Activated naive CD4-positive, alpha-beta T cell treated with anti-CD3 and anti-CD28 coated beads, Interleukin-2, amount 50 U/mL, for 24 hours (primary cell): ENCODE data around the gene ZNF280C.

Source experiments
- H3K27ac Mint-ChIP-seq: one replicate; pipeline ENCODE4 v1.8.0; 2021; ENCODE audit warnings: mild to moderate bottlenecking, mixed read lengths
- H3K27me3 Mint-ChIP-seq: one replicate; pipeline ENCODE4 v1.8.0; 2021; ENCODE audit warnings: mixed read lengths
- H3K36me3 Mint-ChIP-seq: one replicate; pipeline ENCODE4 v1.8.0; 2021; ENCODE audit warnings: mixed read lengths
- H3K4me1 Mint-ChIP-seq: one replicate; pipeline ENCODE4 v1.8.0; 2021; ENCODE audit warnings: mixed read lengths
- H3K4me3 Mint-ChIP-seq: one replicate; pipeline ENCODE4 v1.8.0; 2021; ENCODE audit warnings: mild to moderate bottlenecking, mixed read lengths
- H3K9me3 Mint-ChIP-seq: one replicate; pipeline ENCODE4 v1.8.0; 2021; ENCODE audit warnings: mixed read lengths

Gene ZNF280C, protein sequence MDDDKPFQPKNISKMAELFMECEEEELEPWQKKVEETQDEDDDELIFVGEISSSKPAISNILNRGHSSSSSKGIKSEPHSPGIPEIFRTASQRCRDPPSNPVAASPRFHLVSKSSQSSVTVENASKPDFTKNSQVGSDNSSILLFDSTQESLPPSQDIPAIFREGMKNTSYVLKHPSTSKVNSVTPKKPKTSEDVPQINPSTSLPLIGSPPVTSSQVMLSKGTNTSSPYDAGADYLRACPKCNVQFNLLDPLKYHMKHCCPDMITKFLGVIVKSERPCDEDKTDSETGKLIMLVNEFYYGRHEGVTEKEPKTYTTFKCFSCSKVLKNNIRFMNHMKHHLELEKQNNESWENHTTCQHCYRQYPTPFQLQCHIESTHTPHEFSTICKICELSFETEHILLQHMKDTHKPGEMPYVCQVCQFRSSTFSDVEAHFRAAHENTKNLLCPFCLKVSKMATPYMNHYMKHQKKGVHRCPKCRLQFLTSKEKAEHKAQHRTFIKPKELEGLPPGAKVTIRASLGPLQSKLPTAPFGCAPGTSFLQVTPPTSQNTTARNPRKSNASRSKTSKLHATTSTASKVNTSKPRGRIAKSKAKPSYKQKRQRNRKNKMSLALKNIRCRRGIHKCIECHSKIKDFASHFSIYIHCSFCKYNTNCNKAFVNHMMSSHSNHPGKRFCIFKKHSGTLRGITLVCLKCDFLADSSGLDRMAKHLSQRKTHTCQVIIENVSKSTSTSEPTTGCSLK

DNA sequence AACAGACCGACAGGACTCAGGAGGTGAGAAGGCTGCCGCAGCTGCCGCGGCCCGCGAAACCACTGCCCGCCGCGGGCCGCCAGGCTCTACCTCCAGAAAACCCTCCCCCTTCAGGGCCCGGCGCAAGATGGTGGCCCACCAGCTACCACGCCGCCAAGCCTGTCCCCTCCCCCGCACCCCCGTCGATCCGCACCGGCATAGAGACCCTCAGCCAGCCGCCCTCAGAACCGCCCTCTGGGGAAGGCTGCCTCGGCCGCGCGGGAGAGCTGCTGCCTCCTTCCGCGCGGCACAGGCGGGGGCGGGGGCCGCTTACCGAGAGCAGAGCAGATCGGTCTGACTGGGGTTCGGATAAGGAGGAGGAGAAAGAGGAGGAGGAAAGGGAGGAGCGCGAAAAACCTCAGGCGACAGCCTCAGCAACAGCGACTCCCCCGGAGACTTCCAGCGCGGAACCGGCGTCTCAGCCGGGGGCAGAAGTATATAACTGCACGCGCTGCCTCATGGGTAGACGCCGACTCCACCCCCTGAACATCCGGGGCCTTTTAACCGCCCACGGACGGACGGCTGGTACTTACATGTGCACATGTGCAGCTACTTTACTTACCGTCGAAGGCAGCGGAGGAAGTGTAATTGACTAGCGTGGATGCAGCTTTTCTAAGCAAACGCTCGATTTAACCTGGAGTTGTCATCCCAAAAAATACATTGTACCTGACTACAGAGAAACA lies at the start of gene ZNF280C:
ZNF280C (minus strand) TSS at position 451 of the 722 bp plus-strand sequence. CDS start 8,450 bp downstream, outside the sequence.
- Mint-ChIP-seq H3K36me3 (no peaks in the 10 kb centered on the region), H3K4me3 (peak within 1 kb of the TSS; percentile 91), H3K27me3 (no peaks in the 10 kb centered on the region), H3K27ac (peak within 1 kb of the TSS; percentile 76), H3K9me3 (peaks cover 3% of the 10 kb centered on the region), H3K4me1 (peaks cover 11% of the 10 kb centered on the region)

DNA sequence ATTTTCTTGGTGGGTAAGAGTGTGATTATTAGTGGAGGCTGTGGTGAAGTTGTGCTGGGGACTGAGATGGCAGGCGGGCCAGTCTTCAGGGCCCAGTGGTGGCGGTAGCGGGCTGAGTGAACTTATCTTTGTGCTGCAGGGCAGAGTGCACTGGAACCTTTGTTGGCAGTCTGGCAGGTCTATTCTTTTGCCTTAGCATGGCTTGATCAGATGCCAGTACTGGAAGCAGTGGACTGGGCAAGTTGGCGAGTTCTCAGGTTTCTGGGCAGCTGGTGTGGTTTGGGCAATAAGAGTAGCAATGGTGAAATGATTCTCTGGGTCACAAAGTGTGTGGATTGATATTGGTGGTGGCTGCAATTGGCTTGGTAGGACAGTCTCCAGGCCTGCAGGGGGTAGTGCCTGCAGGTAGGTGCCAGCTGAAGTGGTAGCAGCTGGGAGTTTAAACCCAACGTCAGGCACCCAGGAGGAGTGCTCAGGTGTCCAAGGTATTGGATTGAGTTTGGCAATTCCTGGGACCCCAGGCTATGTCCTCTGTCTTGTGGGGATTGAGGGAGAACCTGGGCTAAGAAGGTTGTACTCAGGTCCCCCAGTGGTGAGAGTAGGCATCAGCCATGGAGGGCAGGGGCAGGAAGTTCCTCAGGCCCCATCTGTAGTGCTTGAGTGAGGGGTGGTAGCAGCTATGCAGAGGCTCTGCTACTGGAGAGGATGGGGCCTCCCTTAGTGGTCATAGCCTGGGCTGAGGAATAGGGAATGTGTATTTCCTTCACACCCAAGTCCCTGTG lies 36.1 kb upstream of the ZNF280C start:
- no peaks in the 10 kb centered on the region for H3K36me3 Mint-ChIP-seq
- H3K27ac Mint-ChIP-seq, result no peak overlapping the region
- H3K9me3 Mint-ChIP-seq, result no peaks in the 10 kb centered on the region
- no peak overlapping the region for H3K4me3 Mint-ChIP-seq
- no peaks in the 10 kb centered on the region for H3K4me1 Mint-ChIP-seq
- H3K27me3 Mint-ChIP-seq, result no peaks in the 10 kb centered on the region

DNA sequence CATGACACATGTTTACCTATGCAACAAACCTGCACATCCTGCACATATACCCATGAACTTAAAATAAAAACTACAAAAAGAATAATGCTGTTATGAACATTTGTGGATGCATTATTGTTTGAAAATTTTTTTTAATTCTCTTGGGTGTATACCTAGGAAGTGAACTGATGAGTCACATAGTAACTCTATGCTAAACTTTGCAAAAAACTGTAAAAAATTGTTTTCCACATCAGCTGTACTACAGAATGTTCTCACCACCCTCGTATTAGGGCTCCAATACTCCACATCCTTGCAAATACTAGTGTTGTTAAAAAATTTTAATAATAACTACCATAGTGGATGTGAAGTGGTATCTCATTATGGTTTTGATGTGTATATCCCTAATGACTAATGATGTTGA lies 33.3 kb upstream of the ZNF280C start:
- no peaks in the 10 kb centered on the region for H3K27me3 Mint-ChIP-seq
- H3K27ac Mint-ChIP-seq, result no peak overlapping the region
- no peak overlapping the region for H3K4me3 Mint-ChIP-seq
- H3K9me3 Mint-ChIP-seq, result no peaks in the 10 kb centered on the region
- no peaks in the 10 kb centered on the region for H3K36me3 Mint-ChIP-seq
- no peaks in the 10 kb centered on the region for H3K4me1 Mint-ChIP-seq

DNA sequence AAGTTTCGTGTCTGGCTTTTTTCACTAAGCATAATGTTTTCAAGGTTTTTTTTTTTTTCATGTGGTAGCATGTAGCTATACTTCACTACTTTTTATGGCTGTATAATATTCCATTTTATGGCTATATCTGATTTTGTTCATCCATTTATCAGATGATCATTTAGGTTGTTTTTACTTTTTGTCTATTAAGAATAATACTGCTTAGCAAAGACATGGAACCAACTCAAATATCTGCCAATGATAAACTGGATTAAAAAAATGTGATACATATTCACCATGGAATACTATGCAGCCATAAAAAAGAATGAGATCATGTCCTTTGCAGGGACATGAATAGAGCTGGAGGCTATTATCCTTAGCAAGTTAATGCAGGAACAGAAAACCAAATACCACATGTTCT lies 32.7 kb upstream of the ZNF280C start:
- no peaks in the 10 kb centered on the region for H3K9me3 Mint-ChIP-seq
- no peaks in the 10 kb centered on the region for H3K36me3 Mint-ChIP-seq
- no peaks in the 10 kb centered on the region for H3K27me3 Mint-ChIP-seq
- H3K4me3 Mint-ChIP-seq, result no peak overlapping the region
- H3K27ac Mint-ChIP-seq, result no peak overlapping the region
- H3K4me1 Mint-ChIP-seq, result no peaks in the 10 kb centered on the region

DNA sequence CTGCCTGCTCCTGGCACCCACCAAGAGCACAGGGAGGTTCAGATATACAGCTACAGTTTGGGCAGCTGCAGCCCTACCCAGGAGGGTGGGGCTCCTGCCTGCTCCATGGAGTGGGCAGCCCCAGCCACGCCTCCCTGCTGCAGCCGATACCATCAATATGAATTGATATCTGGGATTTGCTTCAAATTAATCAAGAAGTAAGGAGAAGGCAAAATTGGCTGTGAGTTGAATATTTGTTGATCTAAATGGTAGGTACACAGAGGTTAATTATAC lies 31.2 kb upstream of the ZNF280C start:
- H3K36me3 Mint-ChIP-seq, result no peaks in the 10 kb centered on the region
- no peaks in the 10 kb centered on the region for H3K9me3 Mint-ChIP-seq
- no peak overlapping the region for H3K27ac Mint-ChIP-seq
- H3K27me3 Mint-ChIP-seq, result no peaks in the 10 kb centered on the region
- H3K4me1 Mint-ChIP-seq, result no peaks in the 10 kb centered on the region
- no peak overlapping the region for H3K4me3 Mint-ChIP-seq

DNA sequence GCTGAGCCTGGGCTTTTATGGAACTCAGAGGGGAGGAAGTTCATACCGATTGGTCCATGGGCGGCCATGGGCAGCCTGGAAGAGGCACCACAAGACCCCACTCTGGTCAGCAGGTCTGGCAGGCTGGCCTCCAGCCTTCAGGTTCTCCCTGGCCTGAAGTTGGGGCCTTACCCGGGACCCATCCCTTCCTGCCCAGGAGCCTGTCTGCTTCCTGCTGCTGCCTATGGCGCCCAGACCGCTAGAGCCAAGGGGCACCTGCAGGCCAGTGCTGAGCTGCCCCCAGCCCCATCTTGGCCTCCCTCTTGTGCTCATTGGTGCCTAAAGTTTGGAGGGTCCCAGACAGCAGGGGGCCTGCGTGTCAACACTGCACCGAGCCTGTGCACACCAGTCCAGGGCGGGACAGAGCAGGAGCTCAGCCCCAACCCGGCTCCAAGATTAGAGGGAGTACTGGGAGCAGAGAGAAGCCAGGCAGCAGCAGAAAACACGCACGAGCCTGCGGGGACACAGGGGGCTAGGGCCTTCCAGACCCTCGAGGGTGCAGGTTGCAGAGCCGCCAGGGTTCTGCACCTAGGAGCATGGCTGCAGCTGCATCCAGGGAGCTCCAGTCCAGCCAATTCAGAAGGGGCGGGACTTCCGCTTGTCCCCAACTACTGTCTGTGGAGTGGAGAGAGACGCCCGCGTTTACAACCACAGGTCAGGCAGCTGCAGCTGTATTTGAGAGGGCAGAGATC lies 30.7 kb upstream of the ZNF280C start:
- H3K36me3 Mint-ChIP-seq, result no peaks in the 10 kb centered on the region
- H3K27me3 Mint-ChIP-seq, result no peaks in the 10 kb centered on the region
- H3K9me3 Mint-ChIP-seq, result no peaks in the 10 kb centered on the region
- H3K4me1 Mint-ChIP-seq, result no peaks in the 10 kb centered on the region
- no peak overlapping the region for H3K27ac Mint-ChIP-seq
- H3K4me3 Mint-ChIP-seq, result no peak overlapping the region

DNA sequence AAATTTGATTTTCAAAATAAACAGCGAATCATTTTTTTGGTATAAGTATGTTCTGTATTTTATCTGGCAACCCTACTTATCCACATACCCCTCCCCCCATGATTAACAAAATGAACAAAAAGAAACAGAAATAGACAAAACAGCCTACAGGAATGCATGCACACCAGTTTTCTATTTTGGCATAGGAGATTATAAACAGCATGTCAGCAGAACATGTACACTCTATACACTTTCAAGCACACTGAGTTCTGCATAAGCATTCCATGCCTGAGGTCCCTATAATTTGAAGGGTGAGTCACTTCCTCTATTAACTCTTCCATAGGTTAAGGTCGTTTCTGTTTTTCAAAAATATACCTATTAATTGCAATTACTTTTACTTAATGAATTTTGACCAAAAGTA lies 28.0 kb upstream of the ZNF280C start:
- Mint-ChIP-seq H3K27ac (no peak overlapping the region), H3K4me3 (no peak overlapping the region), H3K9me3 (no peaks in the 10 kb centered on the region), H3K27me3 (no peaks in the 10 kb centered on the region), H3K4me1 (no peaks in the 10 kb centered on the region), H3K36me3 (no peaks in the 10 kb centered on the region)

DNA sequence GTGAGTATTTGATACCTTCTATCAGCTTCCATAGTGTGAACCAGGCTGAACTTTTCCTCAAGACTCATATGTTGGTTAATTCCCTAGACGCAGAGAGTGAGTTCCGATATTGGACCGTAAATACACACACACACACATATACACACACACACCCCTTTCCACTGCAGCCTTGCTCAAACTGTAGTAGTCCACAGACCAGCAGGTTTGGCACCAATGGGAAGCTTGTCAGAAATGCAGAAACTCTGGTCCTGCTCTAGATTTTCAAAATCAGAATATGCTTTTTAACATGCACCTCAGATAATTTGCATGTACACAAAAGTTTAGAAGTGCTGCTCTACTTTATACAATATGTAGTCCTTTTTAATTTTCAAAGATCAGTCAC lies 27.6 kb upstream of the ZNF280C start:
- Mint-ChIP-seq H3K27ac (no peak overlapping the region), H3K4me1 (no peaks in the 10 kb centered on the region), H3K4me3 (no peak overlapping the region), H3K27me3 (no peaks in the 10 kb centered on the region), H3K36me3 (no peaks in the 10 kb centered on the region), H3K9me3 (no peaks in the 10 kb centered on the region)

DNA sequence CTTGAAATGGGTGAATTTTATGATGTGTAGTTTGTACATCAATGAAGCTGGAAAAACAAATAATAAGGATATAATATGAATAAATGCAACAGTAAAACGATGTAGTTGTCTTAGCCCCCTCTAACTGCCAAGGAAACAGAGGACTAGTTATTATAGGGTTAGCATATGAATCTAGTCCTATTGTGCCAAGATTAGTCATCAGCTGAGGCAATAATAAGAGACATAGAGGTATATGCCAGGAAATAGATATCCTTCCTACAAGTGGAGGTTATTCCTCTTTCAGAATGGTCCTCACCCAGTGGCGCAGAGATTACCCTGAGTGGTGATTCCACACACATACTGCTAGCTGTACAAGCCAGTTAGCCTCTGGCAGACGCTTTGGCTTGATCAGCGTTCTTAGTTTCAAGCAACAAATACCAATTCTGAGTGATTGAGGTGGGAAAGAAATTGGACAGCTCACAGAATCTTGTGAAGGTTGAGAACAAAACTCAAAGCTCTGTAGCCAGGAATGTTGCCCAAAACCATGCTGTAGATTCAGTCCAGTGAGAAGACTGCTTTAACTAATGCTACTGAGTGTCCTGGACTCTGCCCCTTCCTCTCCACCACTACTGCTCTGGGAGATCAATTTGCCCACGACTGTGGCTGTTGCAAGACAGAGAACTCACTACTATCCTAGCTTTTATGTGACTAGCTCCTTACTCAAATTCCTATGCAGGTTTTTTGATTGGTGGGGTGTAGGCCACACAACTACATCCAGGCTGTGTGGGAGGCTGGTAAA lies 27.0 kb upstream of the ZNF280C start:
- Mint-ChIP-seq H3K4me1 (no peaks in the 10 kb centered on the region), H3K27me3 (no peaks in the 10 kb centered on the region), H3K4me3 (no peak overlapping the region), H3K9me3 (no peaks in the 10 kb centered on the region), H3K36me3 (no peaks in the 10 kb centered on the region), H3K27ac (no peak overlapping the region)

DNA sequence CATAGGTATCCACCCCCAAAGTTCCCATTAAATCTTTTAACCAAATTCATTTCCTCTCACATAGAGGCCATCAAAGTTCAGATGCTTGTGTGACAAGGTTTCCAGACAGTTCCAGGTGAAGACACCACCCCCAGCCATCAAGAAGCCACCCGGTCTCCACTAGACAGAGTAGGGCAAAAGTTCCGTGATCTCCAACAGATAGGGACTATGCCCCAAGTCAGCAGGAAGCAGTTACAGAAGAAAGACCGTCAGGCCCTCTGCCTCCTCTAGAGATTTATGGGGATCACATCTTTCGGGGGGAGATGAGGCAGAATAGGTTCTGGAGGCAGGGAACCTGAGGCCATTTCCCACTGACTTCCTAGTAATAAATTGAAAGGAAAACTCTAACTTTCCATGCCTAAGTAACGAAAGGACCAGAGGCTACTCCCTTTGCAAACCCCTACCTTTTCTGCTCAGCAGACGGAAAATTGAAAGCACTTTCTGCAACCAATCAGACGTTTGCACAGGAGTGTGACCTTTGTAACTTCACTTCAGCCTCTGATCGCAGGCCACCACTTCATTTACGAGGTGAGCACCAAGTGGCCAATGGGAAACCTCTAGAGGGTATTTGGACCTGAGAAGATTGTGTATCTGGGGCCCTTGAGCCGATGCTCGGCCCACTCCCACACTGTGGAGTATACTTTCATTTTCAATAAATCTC lies 18.5 kb upstream of the ZNF280C start:
- no peaks in the 10 kb centered on the region for H3K4me1 Mint-ChIP-seq
- H3K27ac Mint-ChIP-seq, result no peak overlapping the region
- no peaks in the 10 kb centered on the region for H3K9me3 Mint-ChIP-seq
- no peaks in the 10 kb centered on the region for H3K36me3 Mint-ChIP-seq
- H3K27me3 Mint-ChIP-seq, result no peaks in the 10 kb centered on the region
- H3K4me3 Mint-ChIP-seq, result no peak overlapping the region

DNA sequence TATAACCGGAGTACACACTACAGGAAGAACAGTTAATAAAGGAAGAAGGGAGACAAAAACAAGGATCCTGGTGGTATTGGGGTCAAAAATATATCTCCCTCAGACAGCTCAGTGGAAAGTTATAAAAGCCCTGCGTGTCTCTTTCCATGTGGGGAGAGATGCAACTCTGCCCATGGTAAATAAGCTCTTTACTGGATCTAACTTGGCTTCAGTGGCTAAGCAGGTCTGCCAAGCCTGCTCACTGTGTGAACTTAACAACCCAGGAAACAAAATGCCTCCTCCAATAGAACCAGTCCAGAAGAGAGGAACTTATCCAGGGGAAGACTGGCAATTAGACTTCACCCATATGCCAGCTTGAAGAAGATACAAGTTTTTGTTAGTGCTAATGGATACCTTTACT lies 17.0 kb upstream of the ZNF280C start:
- Mint-ChIP-seq H3K4me1 (no peaks in the 10 kb centered on the region), H3K27me3 (no peaks in the 10 kb centered on the region), H3K27ac (no peak overlapping the region), H3K4me3 (no peak overlapping the region), H3K36me3 (no peaks in the 10 kb centered on the region), H3K9me3 (no peaks in the 10 kb centered on the region)

DNA sequence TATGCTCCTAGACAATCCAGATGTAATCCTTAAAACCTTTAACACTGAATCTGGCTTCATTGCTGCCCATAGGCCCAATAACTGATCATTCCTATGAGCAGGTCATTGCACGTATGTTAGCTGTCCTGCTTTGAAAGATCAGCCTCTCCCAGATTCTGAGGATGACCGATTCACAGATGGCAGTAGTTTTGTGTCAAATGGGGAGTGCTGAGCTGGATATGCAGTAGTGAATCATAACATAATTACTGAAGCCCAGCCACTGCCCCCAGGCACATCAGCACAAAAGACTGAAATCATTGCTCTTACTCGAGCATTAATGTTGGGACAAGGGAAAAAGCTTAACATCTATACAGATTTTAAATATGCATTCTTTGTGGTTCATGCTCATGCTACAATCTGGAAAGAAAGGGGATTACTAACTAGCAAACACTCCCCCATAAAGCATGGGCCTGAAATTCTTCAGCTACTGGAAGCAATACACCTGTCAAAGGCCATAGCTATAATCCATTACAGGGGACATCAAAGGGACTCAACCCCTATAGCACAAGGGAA lies 16.4 kb upstream of the ZNF280C start:
- Mint-ChIP-seq H3K9me3 (no peaks in the 10 kb centered on the region), H3K27me3 (no peaks in the 10 kb centered on the region), H3K36me3 (no peaks in the 10 kb centered on the region), H3K4me1 (no peaks in the 10 kb centered on the region), H3K27ac (no peak overlapping the region), H3K4me3 (no peak overlapping the region)

DNA sequence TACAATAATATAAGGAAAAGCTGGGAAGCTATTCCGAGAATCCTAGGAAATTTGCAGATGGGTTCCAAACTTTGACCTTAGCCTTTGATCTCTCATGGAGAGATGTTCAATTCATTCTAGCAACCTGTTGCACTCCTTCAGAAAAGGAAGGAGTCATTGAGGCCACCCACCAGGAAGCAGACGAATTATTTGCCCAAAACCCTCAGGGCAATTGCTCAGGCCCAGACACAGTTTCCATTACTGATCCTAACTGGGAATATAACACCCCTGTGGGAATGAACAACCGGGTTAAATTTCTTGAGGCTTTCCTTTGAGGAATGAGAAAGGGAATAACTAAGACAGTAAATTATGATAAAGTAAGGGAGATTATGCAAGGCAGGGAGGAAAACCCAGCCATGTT lies 13.5 kb upstream of the ZNF280C start:
- no peaks in the 10 kb centered on the region for H3K36me3 Mint-ChIP-seq
- no peaks in the 10 kb centered on the region for H3K4me1 Mint-ChIP-seq
- H3K4me3 Mint-ChIP-seq, result no peak overlapping the region
- no peaks in the 10 kb centered on the region for H3K27me3 Mint-ChIP-seq
- no peaks in the 10 kb centered on the region for H3K9me3 Mint-ChIP-seq
- no peak overlapping the region for H3K27ac Mint-ChIP-seq

DNA sequence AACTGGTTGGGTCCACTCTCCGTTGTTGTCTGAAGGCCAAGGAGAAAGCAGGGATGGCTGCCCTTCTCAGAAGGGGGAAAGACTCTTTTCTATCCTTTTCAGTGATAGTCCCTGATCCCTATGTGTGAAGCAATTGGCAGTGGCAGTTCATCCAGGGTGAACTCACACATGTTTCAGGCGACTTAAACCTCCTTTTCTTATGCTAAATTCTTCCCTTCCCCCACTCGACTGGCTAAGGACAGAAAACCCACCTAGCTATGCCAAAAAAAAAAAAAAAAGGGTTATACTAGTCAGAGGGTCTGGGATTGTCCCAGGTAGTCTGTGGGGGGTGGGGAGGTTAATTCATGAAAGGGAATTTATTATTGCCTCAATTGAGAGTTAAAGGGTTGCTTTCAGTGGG lies 12.2 kb upstream of the ZNF280C start:
- no peaks in the 10 kb centered on the region for H3K4me1 Mint-ChIP-seq

More for the DNA sequence above, 12.2 kb upstream of the ZNF280C start:
- Mint-ChIP-seq H3K4me3 (no peak overlapping the region), H3K36me3 (no peaks in the 10 kb centered on the region), H3K27ac (no peak overlapping the region), H3K9me3 (no peaks in the 10 kb centered on the region), H3K27me3 (no peaks in the 10 kb centered on the region)
